HL-60 (cell line): ENCODE data around the gene MLLT1.

Experiments
- DNase-seq, 2 experiments: peaks; one replicate each; pipeline ENCODE4 v3.0.0-alpha.2; 2010 to 2020; ENCODE audit warnings: low read depth in 1 of 2, low spot score in 1 of 2
- H3K27ac ChIP-seq: fragments of 250-450 bp; sonication (Bioruptor Pico); replicated peaks from 2 replicates; pipeline ENCODE4 v1.5.1; 2020; ENCODE audit warnings: mild to moderate bottlenecking, moderate library complexity
- H3K27me3 ChIP-seq: fragments of 250-450 bp; sonication (Bioruptor Pico); 2 replicates; pipeline ENCODE4 v1.5.1; 2021; ENCODE audit warnings: mild to moderate bottlenecking, moderate library complexity; ENCODE audit not compliant: insufficient read depth, poor library complexity, severe bottlenecking
- H3K4me3 ChIP-seq: replicated peaks from 2 replicates; pipeline ENCODE4 v1.5.1; 2011; ENCODE audit warnings: mild to moderate bottlenecking, control low read depth, low read length; ENCODE audit not compliant: insufficient read depth
- GABPA ChIP-seq: IDR thresholded peaks from 2 replicates; pipeline ENCODE4 v1.6.1; 2012; ENCODE audit warnings: low read depth
- POLR2AphosphoS5 ChIP-seq: IDR thresholded peaks from 2 replicates; pipeline ENCODE4 v1.6.1; 2012; ENCODE audit warnings: low read depth
- SPI1 ChIP-seq: IDR thresholded peaks from 2 replicates; pipeline ENCODE4 v1.6.1; 2012; ENCODE audit warnings: low read depth, mild to moderate bottlenecking, borderline replicate concordance
- TF ChIP-seq, protein P1 (sequence below): IDR thresholded peaks from one replicate; pipeline ENCODE4 v1.5.1; 2011; ENCODE audit warnings: low read length, control low read depth, inconsistent platforms; ENCODE audit not compliant: insufficient read depth
- TF ChIP-seq, protein P2 (sequence below): IDR thresholded peaks from 2 replicates; pipeline ENCODE4 v1.6.1; 2012; ENCODE audit warnings: low read depth; ENCODE audit not compliant: insufficient replicate concordance

Gene MLLT1

GRCh38 chr19:6262519-6262918, 17.3 kb downstream of the MLLT1 start:
- H3K27me3 ChIP-seq = no peaks in the 10 kb centered on the region
- no peak overlapping the region for H3K27ac ChIP-seq
- H3K4me3 ChIP-seq = no peak overlapping the region
- TF ChIP-seq, protein P1, sequence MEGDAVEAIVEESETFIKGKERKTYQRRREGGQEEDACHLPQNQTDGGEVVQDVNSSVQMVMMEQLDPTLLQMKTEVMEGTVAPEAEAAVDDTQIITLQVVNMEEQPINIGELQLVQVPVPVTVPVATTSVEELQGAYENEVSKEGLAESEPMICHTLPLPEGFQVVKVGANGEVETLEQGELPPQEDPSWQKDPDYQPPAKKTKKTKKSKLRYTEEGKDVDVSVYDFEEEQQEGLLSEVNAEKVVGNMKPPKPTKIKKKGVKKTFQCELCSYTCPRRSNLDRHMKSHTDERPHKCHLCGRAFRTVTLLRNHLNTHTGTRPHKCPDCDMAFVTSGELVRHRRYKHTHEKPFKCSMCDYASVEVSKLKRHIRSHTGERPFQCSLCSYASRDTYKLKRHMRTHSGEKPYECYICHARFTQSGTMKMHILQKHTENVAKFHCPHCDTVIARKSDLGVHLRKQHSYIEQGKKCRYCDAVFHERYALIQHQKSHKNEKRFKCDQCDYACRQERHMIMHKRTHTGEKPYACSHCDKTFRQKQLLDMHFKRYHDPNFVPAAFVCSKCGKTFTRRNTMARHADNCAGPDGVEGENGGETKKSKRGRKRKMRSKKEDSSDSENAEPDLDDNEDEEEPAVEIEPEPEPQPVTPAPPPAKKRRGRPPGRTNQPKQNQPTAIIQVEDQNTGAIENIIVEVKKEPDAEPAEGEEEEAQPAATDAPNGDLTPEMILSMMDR = no peak
- no peak for TF ChIP-seq GABPA
- DNase-seq = no peak

DNA sequence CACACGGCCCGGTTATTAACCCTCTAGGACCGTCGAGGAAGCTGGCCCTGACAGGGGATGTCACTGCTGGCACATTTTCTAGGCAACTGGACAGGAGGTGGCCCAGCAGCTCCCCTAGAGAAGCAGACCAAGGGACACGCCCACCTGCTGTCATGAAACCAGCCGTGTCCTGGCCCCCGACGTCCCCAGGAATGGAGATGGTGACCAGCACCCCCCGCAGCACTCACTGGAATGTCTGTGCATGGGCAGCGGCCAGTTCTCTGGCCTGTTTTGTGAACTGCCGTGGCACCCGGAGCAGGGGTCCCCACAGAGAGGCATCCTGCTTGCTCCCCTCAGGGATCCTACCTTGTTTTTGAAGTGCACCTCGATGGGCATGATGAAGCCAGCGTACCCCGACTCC, 17.9 kb downstream of the MLLT1 start:
- TF ChIP-seq GABPA (no peak), SPI1 (no peak), POLR2AphosphoS5 (no peak)
- TF ChIP-seq, protein P2, sequence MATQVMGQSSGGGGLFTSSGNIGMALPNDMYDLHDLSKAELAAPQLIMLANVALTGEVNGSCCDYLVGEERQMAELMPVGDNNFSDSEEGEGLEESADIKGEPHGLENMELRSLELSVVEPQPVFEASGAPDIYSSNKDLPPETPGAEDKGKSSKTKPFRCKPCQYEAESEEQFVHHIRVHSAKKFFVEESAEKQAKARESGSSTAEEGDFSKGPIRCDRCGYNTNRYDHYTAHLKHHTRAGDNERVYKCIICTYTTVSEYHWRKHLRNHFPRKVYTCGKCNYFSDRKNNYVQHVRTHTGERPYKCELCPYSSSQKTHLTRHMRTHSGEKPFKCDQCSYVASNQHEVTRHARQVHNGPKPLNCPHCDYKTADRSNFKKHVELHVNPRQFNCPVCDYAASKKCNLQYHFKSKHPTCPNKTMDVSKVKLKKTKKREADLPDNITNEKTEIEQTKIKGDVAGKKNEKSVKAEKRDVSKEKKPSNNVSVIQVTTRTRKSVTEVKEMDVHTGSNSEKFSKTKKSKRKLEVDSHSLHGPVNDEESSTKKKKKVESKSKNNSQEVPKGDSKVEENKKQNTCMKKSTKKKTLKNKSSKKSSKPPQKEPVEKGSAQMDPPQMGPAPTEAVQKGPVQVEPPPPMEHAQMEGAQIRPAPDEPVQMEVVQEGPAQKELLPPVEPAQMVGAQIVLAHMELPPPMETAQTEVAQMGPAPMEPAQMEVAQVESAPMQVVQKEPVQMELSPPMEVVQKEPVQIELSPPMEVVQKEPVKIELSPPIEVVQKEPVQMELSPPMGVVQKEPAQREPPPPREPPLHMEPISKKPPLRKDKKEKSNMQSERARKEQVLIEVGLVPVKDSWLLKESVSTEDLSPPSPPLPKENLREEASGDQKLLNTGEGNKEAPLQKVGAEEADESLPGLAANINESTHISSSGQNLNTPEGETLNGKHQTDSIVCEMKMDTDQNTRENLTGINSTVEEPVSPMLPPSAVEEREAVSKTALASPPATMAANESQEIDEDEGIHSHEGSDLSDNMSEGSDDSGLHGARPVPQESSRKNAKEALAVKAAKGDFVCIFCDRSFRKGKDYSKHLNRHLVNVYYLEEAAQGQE = no peak
- TF ChIP-seq, protein P1 = no peak
- no peak for DNase-seq
- Histone ChIP-seq H3K27me3 (no peaks in the 10 kb centered on the region), H3K27ac (no peak overlapping the region), H3K4me3 (no peak overlapping the region)

DNA sequence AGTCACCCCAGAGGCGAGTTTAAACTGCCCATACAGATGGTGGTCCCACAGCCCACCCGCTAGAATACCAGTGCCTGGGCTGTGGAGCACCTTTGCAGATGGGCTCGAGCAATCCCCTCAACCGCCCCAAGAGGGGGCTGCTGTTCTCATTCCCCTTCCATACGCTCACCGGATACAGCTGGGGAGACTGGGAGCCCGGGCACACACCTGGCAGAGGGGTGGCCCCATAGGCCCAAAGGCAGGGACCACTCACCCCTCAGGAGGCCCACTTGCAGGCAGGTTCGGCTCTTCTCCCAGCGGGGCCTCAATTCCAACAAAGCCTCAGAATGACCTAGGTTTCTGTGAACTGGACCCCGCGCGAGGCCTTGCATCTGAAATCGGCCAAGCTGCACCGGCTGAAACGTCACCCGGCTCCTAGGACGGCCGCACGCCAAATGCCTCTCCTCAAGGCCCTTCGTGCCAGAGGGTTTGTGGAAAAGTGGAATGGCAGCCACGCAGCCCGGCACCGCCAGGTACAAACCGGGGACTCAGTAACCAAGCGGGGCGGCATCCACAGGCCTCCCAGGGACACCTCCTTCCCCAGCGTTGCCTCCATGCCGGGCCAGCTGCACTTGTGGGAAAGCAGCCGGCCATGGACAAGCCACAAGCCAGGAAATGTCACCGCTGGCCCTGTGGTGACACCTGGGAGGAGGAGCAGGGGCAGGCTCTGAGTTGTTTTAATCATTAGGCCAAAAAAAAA, 18.7 kb downstream of the MLLT1 start:
- no peak for DNase-seq
- Histone ChIP-seq H3K27ac (no peak overlapping the region), H3K4me3 (no peak overlapping the region), H3K27me3 (no peaks in the 10 kb centered on the region)
- no peak for TF ChIP-seq POLR2AphosphoS5
- TF ChIP-seq, protein P1 = peak; percentile 52

DNA sequence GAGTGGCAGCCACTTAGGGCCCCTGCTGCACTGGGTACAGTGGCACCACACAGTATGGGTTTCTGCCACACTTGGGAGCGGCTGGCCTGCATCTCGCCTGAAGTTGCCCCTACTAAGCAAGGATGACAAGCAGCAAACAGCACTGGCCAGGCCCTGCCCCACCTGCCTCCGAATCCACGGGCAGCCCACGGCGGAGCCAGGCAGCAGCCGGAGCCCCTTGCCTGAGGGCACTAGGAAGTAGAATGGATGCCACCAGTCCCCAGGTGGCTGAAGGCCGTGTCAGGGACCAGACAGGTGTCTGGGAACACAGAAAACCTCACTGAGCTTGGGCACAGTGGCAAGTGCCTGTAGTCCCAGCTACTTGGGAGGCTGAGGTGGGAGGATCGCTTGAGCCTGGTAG, 19.4 kb downstream of the MLLT1 start:
- Histone ChIP-seq H3K27me3 (no peaks in the 10 kb centered on the region), H3K4me3 (no peak overlapping the region), H3K27ac (no peak overlapping the region)
- DNase-seq = no peak
- TF ChIP-seq, protein P2 = no peak
- TF ChIP-seq SPI1 (no peak), GABPA (no peak), POLR2AphosphoS5 (no peak)
- TF ChIP-seq, protein P1 = no peak
